ENCODE data around the gene MYBPHL.

- no peak for TF ChIP-seq POLR2A (IDR thresholded peaks at IDR 0.05)
- TF ChIP-seq CTCF (IDR thresholded peaks at IDR 0.05) = no peak
Measured at GRCh38 chr1:109242387-109242786, 64.4 kb downstream of the MYBPHL start.

Data from thyroid gland (tissue), 4 donors.